H9 (cell line): ENCODE results near the gene BCAS3. TPM values are rescaled to one million over a fixed set of nuclear protein-coding genes. Genes with fewer than 3 reads are reported as not detected.

Experiments used
- DNase-seq: peaks from one replicate; pipeline ENCODE4 v3.0.0-alpha.2; 2017
- H2AFZ ChIP-seq: one replicate; pipeline ENCODE4 v1.6.1; 2013; ENCODE audit warnings: mild to moderate bottlenecking, low read length, control low read depth, moderate library complexity
- H2AK5ac ChIP-seq: 2 replicates; pipeline ENCODE4 v1.6.1; 2013; ENCODE audit warnings: low read length, control low read depth, mixed read lengths; ENCODE audit not compliant: insufficient read length
- H2BK120ac ChIP-seq: one replicate; pipeline ENCODE4 v1.6.1; 2013; ENCODE audit warnings: low read depth, mild to moderate bottlenecking, low read length, control low read depth, inconsistent platforms; ENCODE audit not compliant: poor library complexity, severe bottlenecking
- H2BK12ac ChIP-seq: 2 replicates; pipeline ENCODE4 v1.6.1; 2013; ENCODE audit warnings: low read length, control low read depth, mixed read lengths, low read depth; ENCODE audit not compliant: insufficient read length
- H2BK15ac ChIP-seq: 2 replicates; pipeline ENCODE4 v1.6.1; 2013; ENCODE audit warnings: low read depth, low read length, control low read depth
- H2BK20ac ChIP-seq: one replicate; pipeline ENCODE4 v1.6.1; 2013; ENCODE audit warnings: low read depth, mild to moderate bottlenecking, low read length, control low read depth, inconsistent platforms; ENCODE audit not compliant: poor library complexity, severe bottlenecking
- H2BK5ac ChIP-seq: 2 replicates; pipeline ENCODE4 v1.6.1; 2013; ENCODE audit warnings: low read length, control low read depth, mixed read lengths; ENCODE audit not compliant: insufficient read length
- H3K14ac ChIP-seq: 2 replicates; pipeline ENCODE4 v1.6.1; 2013; ENCODE audit warnings: low read length, control low read depth; ENCODE audit not compliant: insufficient read depth
- H3K18ac ChIP-seq: 2 replicates; pipeline ENCODE4 v1.6.1; 2013; ENCODE audit warnings: low read depth, mild to moderate bottlenecking, mixed read lengths, low read length, control low read depth; ENCODE audit not compliant: insufficient read length
- H3K23ac ChIP-seq: 2 replicates; pipeline ENCODE4 v1.6.1; 2013; ENCODE audit warnings: low read length, control low read depth, mixed read lengths, low read depth; ENCODE audit not compliant: insufficient read length
- H3K23me2 ChIP-seq: 2 replicates; pipeline ENCODE4 v1.6.1; 2013; ENCODE audit warnings: low read depth, mild to moderate bottlenecking, mixed read lengths, low read length, control low read depth; ENCODE audit not compliant: insufficient read length, poor library complexity, severe bottlenecking
- H3K27ac ChIP-seq: 2 replicates; pipeline ENCODE4 v1.5.1; 2013; ENCODE audit warnings: low read length, control low read depth, mixed read lengths, low read depth; ENCODE audit not compliant: insufficient read length
- H3K27me3 ChIP-seq: 2 replicates; pipeline ENCODE4 v1.6.1; 2013; ENCODE audit warnings: low read length, control low read depth, inconsistent platforms; ENCODE audit not compliant: insufficient read depth
- H3K4ac ChIP-seq: 2 replicates; pipeline ENCODE4 v1.6.1; 2013; ENCODE audit warnings: low read depth, mild to moderate bottlenecking, control low read depth, inconsistent platforms, low read length, moderate library complexity
- H3K4me1 ChIP-seq: 2 replicates; pipeline ENCODE4 v1.6.1; 2013; ENCODE audit warnings: low read length, control low read depth, inconsistent platforms; ENCODE audit not compliant: insufficient read depth
- H3K4me2 ChIP-seq: 2 replicates; pipeline ENCODE4 v1.6.1; 2013; ENCODE audit warnings: low read length, control low read depth, mixed read lengths; ENCODE audit not compliant: insufficient read length, insufficient read depth
- H3K56ac ChIP-seq: 2 replicates; pipeline ENCODE4 v1.6.1; 2013; ENCODE audit warnings: low read depth, mild to moderate bottlenecking, mixed read lengths, low read length, control low read depth; ENCODE audit not compliant: insufficient read length
- H3K79me1 ChIP-seq: 2 replicates; pipeline ENCODE4 v1.6.1; 2013; ENCODE audit warnings: low read depth, mild to moderate bottlenecking, moderate library complexity, low read length, control low read depth, inconsistent platforms; ENCODE audit not compliant: insufficient read depth, poor library complexity, severe bottlenecking
- H3K79me2 ChIP-seq: 2 replicates; pipeline ENCODE4 v1.6.1; 2013; ENCODE audit warnings: low read length, control low read depth, inconsistent platforms; ENCODE audit not compliant: insufficient read depth
- H3K9ac ChIP-seq: 2 replicates; pipeline ENCODE4 v1.6.1; 2013; ENCODE audit warnings: low read length, control low read depth, mixed read lengths; ENCODE audit not compliant: insufficient read length; ENCODE audit errors: extremely low read depth
- H3K9me3 ChIP-seq: one replicate; pipeline ENCODE4 v1.6.1; 2013; ENCODE audit warnings: low read depth, low read length, inconsistent platforms; ENCODE audit not compliant: control insufficient read depth
- H3T11ph ChIP-seq: one replicate; pipeline ENCODE4 v1.6.1; 2013; ENCODE audit warnings: mild to moderate bottlenecking, low read length, control low read depth, inconsistent platforms
- H4K20me1 ChIP-seq: one replicate; pipeline ENCODE4 v1.6.1; 2013; ENCODE audit not compliant: control insufficient read depth, insufficient read length, insufficient read depth
- H4K5ac ChIP-seq: 2 replicates; pipeline ENCODE4 v1.6.1; 2013; ENCODE audit warnings: low read depth, mild to moderate bottlenecking, mixed read lengths, low read length, control low read depth; ENCODE audit not compliant: insufficient read length
- H4K8ac ChIP-seq: replicated peaks from 2 replicates; pipeline ENCODE4 v1.6.1; 2013; ENCODE audit warnings: low read length, control low read depth, mixed read lengths, low read depth; ENCODE audit not compliant: insufficient read length
- H4K91ac ChIP-seq: 2 replicates; pipeline ENCODE4 v1.6.1; 2013; ENCODE audit warnings: low read depth, mild to moderate bottlenecking, moderate library complexity, mixed read lengths, low read length, control low read depth; ENCODE audit not compliant: insufficient read length
- H3K27ac Mint-ChIP-seq, 3 experiments: 2 replicates in 2 of 3; 3 replicates in 1 of 3; pipeline ENCODE4 v1.8.0; 2020 to 2021; ENCODE audit warnings: mixed read lengths in 3 of 3, mild to moderate bottlenecking in 1 of 3, moderate library complexity in 1 of 3
- H3K27me3 Mint-ChIP-seq: 2 replicates; pipeline ENCODE4 v1.8.0; 2021; ENCODE audit warnings: low read depth, mild to moderate bottlenecking, moderate library complexity, mixed read lengths
- H3K36me3 Mint-ChIP-seq, 3 experiments: 2 replicates in 2 of 3; 3 replicates in 1 of 3; pipeline ENCODE4 v1.8.0; 2020 to 2021; ENCODE audit warnings: low read depth in 3 of 3, mixed read lengths in 3 of 3; ENCODE audit not compliant: insufficient read depth in 1 of 3
- H3K4me1 Mint-ChIP-seq, 2 experiments: 2 replicates each; pipeline ENCODE4 v1.8.0; 2020; ENCODE audit warnings: mixed read lengths in 2 of 2
- H3K4me3 Mint-ChIP-seq, 2 experiments: 2 replicates in 1 of 2; 3 replicates in 1 of 2; pipeline ENCODE4 v1.8.0; 2020 to 2021; ENCODE audit warnings: mild to moderate bottlenecking in 2 of 2, mixed read lengths in 2 of 2, moderate library complexity in 1 of 2
- H3K9me3 Mint-ChIP-seq, 2 experiments: 2 replicates in 1 of 2; 3 replicates in 1 of 2; pipeline ENCODE4 v1.8.0; 2020; ENCODE audit warnings: mild to moderate bottlenecking in 2 of 2, mixed read lengths in 2 of 2, moderate library complexity in 1 of 2
- WGBS: extraction: QIAGEN DNeasy Blood & Tissue Kit; methylation state at CpG from one replicate; pipeline ENCODE4 v1.1.7; 2013; ENCODE audit warnings: missing lambda C conversion rate, low lambda C conversion rate, mixed read lengths; ENCODE audit not compliant: insufficient read length; ENCODE audit errors: extremely low coverage; 5-methylcytosine and 5-hydroxymethylcytosine counted together
- total RNA-seq: library from RNA; stranded (reverse); gene quantifications from 2 replicates; pipeline ENCODE4 v1.2.1, GENCODE V29; 2021
- TF ChIP-seq, protein P1 (sequence below): fragments of 200-600 bp; sonication (generic); conservative IDR thresholded peaks from 3 replicates; pipeline ENCODE4 v1.8.0; 2021; ENCODE audit warnings: antibody characterized with exemption, mild to moderate bottlenecking

The BCAS3 gene
- total RNA-seq, 1 experiment from 2014 or later, result 22.4 TPM

DNA sequence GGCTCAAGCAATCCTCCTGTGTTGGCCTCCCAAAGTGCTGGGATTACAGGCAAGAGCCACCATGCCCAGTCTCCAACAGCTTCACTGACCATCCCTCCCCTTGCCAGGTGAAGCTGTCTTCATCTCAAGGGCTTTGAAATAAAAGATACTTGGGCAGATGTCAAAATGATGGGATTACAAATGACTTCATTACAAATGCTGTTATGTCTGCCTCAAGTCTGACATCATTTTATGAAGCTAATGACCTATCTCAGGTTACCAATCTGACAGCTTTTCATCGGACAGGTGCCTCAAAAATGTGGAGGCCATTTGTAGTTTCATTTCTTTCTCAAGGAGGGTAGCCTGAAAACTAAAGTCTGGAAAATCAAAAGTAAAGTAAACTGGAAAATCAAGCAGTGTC lies 398.3 kb downstream of the BCAS3 start:
- no peak overlapping the region for H3K14ac ChIP-seq
- no peak overlapping the region for H2BK120ac ChIP-seq
- no peaks in the 10 kb centered on the region for H3K79me1 ChIP-seq
- H2AK5ac ChIP-seq, result no peak overlapping the region
- Mint-ChIP-seq H3K36me3 (no peaks in the 10 kb centered on the region), H3K4me1 (peaks cover 4 to 6% of the 10 kb centered on the region in 2 experiments; a peak in 3 of 4 replicates), H3K27ac (no peak overlapping the region; a peak in 1 of 7 replicates), H3K9me3 (no peaks in the 10 kb centered on the region), H3K4me3 (no peak overlapping the region), H3K27me3 (no peaks in the 10 kb centered on the region)
- H3K9ac ChIP-seq, result no peak overlapping the region
- peaks cover 2% of the 10 kb centered on the region; the same call in 1 of the 2 replicates for H3K4me1 ChIP-seq
- H2AFZ ChIP-seq, result no peak overlapping the region
- H2BK12ac ChIP-seq, result no peak overlapping the region
- H3T11ph ChIP-seq, result no peak overlapping the region
- H3K18ac ChIP-seq, result no peak overlapping the region
- no peak overlapping the region for H2BK5ac ChIP-seq
- TF ChIP-seq, protein P1, sequence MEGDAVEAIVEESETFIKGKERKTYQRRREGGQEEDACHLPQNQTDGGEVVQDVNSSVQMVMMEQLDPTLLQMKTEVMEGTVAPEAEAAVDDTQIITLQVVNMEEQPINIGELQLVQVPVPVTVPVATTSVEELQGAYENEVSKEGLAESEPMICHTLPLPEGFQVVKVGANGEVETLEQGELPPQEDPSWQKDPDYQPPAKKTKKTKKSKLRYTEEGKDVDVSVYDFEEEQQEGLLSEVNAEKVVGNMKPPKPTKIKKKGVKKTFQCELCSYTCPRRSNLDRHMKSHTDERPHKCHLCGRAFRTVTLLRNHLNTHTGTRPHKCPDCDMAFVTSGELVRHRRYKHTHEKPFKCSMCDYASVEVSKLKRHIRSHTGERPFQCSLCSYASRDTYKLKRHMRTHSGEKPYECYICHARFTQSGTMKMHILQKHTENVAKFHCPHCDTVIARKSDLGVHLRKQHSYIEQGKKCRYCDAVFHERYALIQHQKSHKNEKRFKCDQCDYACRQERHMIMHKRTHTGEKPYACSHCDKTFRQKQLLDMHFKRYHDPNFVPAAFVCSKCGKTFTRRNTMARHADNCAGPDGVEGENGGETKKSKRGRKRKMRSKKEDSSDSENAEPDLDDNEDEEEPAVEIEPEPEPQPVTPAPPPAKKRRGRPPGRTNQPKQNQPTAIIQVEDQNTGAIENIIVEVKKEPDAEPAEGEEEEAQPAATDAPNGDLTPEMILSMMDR, result no peak
- no peaks in the 10 kb centered on the region for H4K20me1 ChIP-seq
- no peak overlapping the region for H3K4me2 ChIP-seq
- H3K23ac ChIP-seq, result no peak overlapping the region
- no CpG with 5 or more reads among the region's 1 CpG for WGBS
- H3K27ac ChIP-seq, result no peak overlapping the region
- no peak overlapping the region for H4K5ac ChIP-seq
- H4K91ac ChIP-seq, result no peak overlapping the region
- H2BK15ac ChIP-seq, result no peak overlapping the region
- no peak overlapping the region for H4K8ac ChIP-seq
- H3K56ac ChIP-seq, result no peak overlapping the region
- DNase-seq, result no peak
- no peaks in the 10 kb centered on the region for H3K23me2 ChIP-seq
- no peaks in the 10 kb centered on the region for H3K27me3 ChIP-seq
- no peaks in the 10 kb centered on the region for H3K79me2 ChIP-seq
- H2BK20ac ChIP-seq, result no peak overlapping the region
- H3K4ac ChIP-seq, result no peak overlapping the region
- H3K9me3 ChIP-seq, result no peaks in the 10 kb centered on the region
